Measurements from ENCODE around the gene CFI. TPM values are rescaled to one million over a fixed set of nuclear protein-coding genes. Genes with fewer than 3 reads are reported as not detected.

The CFI gene
- total RNA-seq (162 and 163 TPM in 2 replicates), polyA plus RNA-seq (108 and 112 TPM in 2 replicates)

DNA sequence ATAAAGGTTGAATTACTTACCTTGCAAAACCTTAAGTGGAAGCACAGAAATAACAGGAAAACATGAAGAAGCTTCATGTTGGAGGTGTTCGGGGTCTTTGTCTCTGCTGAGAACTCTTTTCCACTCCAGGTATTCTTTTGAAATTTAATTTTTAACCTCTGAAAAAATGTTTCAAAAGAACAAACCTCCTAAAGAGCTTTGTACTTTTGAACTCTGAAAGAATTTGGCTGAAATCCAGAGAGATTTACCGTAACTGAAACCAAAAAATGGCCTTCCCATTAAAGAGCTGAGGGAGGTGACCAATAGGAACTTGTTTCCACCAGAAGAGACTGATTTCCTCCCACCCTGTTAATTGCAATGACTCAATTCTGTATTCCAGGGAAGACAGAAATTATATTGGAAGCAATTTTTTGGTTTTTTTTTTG, at the start of gene CFI:
Gene CFI, minus strand, starts transcription at position 105 of the 425 bp plus-strand sequence. Its CDS starts 28 bp downstream, at position 77.
- H3K4me2 ChIP-seq: peak within 1 kb of the TSS; percentile 57
- no peaks in the 10 kb centered on the region for H3K9me2 ChIP-seq (replicated peaks; ENCODE audit: insufficient read depth)
- H3K36me3 ChIP-seq (replicated peaks; ENCODE audit: insufficient read depth, low read depth): no peaks in the 10 kb centered on the region
- no peaks in the 10 kb centered on the region for H3K4me1 ChIP-seq (ENCODE audit: insufficient read depth)
- no peaks in the 10 kb centered on the region for H4K20me1 ChIP-seq (ENCODE audit: insufficient read depth, poor library complexity, severe bottlenecking)
- H3K27me3 ChIP-seq: no peaks in the 10 kb centered on the region
- DNase-seq (ENCODE audit: low spot score): peak; percentile 64
- 40% methylated on average over 2 of the region's 2 CpGs for WGBS (ENCODE audit: low lambda C conversion rate, missing lambda C conversion rate)
- H3K9me3 ChIP-seq (ENCODE audit: low read depth): no peaks in the 10 kb centered on the region
- H3K27ac ChIP-seq: peak within 1 kb of the TSS; percentile 5
- peaks cover 21% of the 10 kb centered on the region for H3K79me2 ChIP-seq
- peak within 1 kb of the TSS; percentile 36 for H2AFZ ChIP-seq
- peak within 1 kb of the TSS; percentile 12 for H3K4me3 ChIP-seq
- TF ChIP-seq, protein P1, sequence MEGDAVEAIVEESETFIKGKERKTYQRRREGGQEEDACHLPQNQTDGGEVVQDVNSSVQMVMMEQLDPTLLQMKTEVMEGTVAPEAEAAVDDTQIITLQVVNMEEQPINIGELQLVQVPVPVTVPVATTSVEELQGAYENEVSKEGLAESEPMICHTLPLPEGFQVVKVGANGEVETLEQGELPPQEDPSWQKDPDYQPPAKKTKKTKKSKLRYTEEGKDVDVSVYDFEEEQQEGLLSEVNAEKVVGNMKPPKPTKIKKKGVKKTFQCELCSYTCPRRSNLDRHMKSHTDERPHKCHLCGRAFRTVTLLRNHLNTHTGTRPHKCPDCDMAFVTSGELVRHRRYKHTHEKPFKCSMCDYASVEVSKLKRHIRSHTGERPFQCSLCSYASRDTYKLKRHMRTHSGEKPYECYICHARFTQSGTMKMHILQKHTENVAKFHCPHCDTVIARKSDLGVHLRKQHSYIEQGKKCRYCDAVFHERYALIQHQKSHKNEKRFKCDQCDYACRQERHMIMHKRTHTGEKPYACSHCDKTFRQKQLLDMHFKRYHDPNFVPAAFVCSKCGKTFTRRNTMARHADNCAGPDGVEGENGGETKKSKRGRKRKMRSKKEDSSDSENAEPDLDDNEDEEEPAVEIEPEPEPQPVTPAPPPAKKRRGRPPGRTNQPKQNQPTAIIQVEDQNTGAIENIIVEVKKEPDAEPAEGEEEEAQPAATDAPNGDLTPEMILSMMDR (IDR thresholded peaks at IDR 0.05; ENCODE audit: poor library complexity): no peak
- TF ChIP-seq EZH2 (IDR thresholded peaks at IDR 0.05; ENCODE audit: borderline replicate concordance) (no peak), EZH2phosphoT487 (IDR thresholded peaks at IDR 0.05; ENCODE audit: low read depth, severe bottlenecking, unreplicated experiment) (no peak)

DNA sequence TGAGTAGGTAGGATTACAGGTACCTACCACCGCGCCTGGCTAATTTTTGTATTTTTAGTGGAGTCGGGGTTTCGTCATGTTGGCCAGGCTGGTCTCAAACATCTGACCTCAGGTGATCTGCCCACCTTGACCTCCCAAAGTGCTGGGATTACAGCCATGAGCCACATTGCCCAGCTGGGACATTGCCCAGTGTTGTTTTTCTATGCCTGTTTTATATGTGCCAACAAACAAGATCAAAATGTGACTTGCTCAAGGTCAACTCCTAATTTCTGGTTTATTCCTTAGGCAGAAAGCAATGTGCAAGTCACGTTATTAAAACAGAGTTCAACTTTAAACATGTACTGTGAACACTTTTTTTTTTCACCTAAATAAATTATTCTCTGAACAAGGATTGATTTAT, 48.8 kb upstream of the CFI start:
- TF ChIP-seq, protein P1 (IDR thresholded peaks at IDR 0.05; ENCODE audit: poor library complexity): no peak
- TF ChIP-seq EZH2phosphoT487 (IDR thresholded peaks at IDR 0.05; ENCODE audit: low read depth, severe bottlenecking, unreplicated experiment) (no peak), EZH2 (IDR thresholded peaks at IDR 0.05; ENCODE audit: borderline replicate concordance) (no peak)
- Histone ChIP-seq H3K4me2 (no peak overlapping the region), H3K4me1 (ENCODE audit: insufficient read depth) (no peaks in the 10 kb centered on the region), H3K36me3 (replicated peaks; ENCODE audit: insufficient read depth, low read depth) (no peaks in the 10 kb centered on the region), H4K20me1 (ENCODE audit: insufficient read depth, poor library complexity, severe bottlenecking) (no peaks in the 10 kb centered on the region), H3K9me2 (replicated peaks; ENCODE audit: insufficient read depth) (no peaks in the 10 kb centered on the region), H2AFZ (no peak overlapping the region), H3K27ac (no peak overlapping the region), H3K4me3 (no peak overlapping the region), H3K79me2 (no peaks in the 10 kb centered on the region), H3K9me3 (ENCODE audit: low read depth) (no peaks in the 10 kb centered on the region), H3K27me3 (no peaks in the 10 kb centered on the region)
- 98% methylated on average over 5 of the region's 5 CpGs for WGBS (ENCODE audit: low lambda C conversion rate, missing lambda C conversion rate)
- no peak for DNase-seq (ENCODE audit: low spot score)

DNA sequence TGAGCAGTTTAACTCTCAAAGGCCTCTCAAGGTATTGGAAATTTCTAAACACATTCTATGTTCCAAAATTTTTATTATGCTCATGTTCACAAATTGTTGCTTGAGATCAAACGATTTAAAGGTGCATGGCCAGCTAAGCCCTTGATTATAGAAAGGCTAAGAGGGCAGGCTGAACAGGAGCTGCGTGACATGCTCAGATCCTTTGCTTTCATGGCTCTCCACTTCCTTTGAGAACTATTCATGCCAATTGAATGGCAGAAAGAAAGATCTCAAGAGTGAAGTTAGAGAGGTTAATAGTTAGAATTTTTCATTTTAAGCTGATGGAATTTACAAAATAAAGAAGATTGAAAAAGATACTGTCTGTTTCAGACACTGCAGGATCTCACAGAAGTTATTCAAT, 46.7 kb upstream of the CFI start:
- Histone ChIP-seq H3K27ac (no peak overlapping the region), H3K4me1 (ENCODE audit: insufficient read depth) (no peaks in the 10 kb centered on the region), H4K20me1 (ENCODE audit: insufficient read depth, poor library complexity, severe bottlenecking) (no peaks in the 10 kb centered on the region), H3K79me2 (no peaks in the 10 kb centered on the region), H3K9me3 (ENCODE audit: low read depth) (no peaks in the 10 kb centered on the region), H3K4me2 (no peak overlapping the region), H3K4me3 (no peak overlapping the region), H2AFZ (no peak overlapping the region), H3K9me2 (replicated peaks; ENCODE audit: insufficient read depth) (no peaks in the 10 kb centered on the region), H3K27me3 (no peaks in the 10 kb centered on the region), H3K36me3 (replicated peaks; ENCODE audit: insufficient read depth, low read depth) (no peaks in the 10 kb centered on the region)
- DNase-seq (ENCODE audit: low spot score): no peak
- TF ChIP-seq, protein P1 (IDR thresholded peaks at IDR 0.05; ENCODE audit: poor library complexity): no peak
- TF ChIP-seq EZH2 (IDR thresholded peaks at IDR 0.05; ENCODE audit: borderline replicate concordance) (no peak), EZH2phosphoT487 (IDR thresholded peaks at IDR 0.05; ENCODE audit: low read depth, severe bottlenecking, unreplicated experiment) (no peak)
- 81% methylated on average over 2 of the region's 2 CpGs for WGBS (ENCODE audit: low lambda C conversion rate, missing lambda C conversion rate)

Data from hepatocyte (in vitro differentiated cells).